Esophagus muscularis mucosa (tissue), 4 donors: ENCODE results near the gene C20orf141. TPM values are rescaled to one million over a fixed set of nuclear protein-coding genes. Genes with fewer than 3 reads are reported as not detected.

ENCODE experiments used
- DNase-seq: peaks from one replicate; pipeline ENCODE4 v3.0.0-alpha.2; 2017; ENCODE audit errors: extremely low spot score
- H3K27ac ChIP-seq, 4 donors: fragments of 200-600 bp; sonication (generic); replicated peaks in 1 of 4; 1 replicate in 3 of 4; 2 replicates in 1 of 4; pipeline ENCODE4 v1.5.1; 2016 to 2019; ENCODE audit warnings: mild to moderate bottlenecking in 1 of 4
- H3K27me3 ChIP-seq, 4 donors: fragments of 200-600 bp; sonication (generic); one replicate each; pipeline versions ENCODE4 v1.5.1 to v1.6.0; 2016 to 2019
- H3K36me3 ChIP-seq, 4 donors: fragments of 200-600 bp; sonication (generic); one replicate each; pipeline ENCODE4 v1.5.1; 2016 to 2019
- H3K4me1 ChIP-seq, 4 donors: fragments of 200-600 bp; sonication (generic); one replicate each; pipeline ENCODE4 v1.5.1; 2016 to 2019
- H3K4me3 ChIP-seq, 4 donors: fragments of 200-600 bp; sonication (generic); 1 replicate in 2 of 4; 2 replicates in 2 of 4; pipeline ENCODE4 v1.5.1; 2016 to 2019; ENCODE audit warnings: mild to moderate bottlenecking in 4 of 4, moderate library complexity in 1 of 4
- H3K9me3 ChIP-seq, 4 donors: fragments of 200-600 bp; sonication (generic); 1 replicate in 3 of 4; 2 replicates in 1 of 4; pipeline ENCODE4 v1.5.1; 2016 to 2019
- EP300 ChIP-seq: sonication (generic); formaldehyde crosslinking; IDR thresholded peaks from one replicate; pipeline ENCODE4 v1.6.1; 2017; ENCODE audit warnings: antibody characterized with exemption
- POLR2A ChIP-seq: fragments of 450-650 bp; IDR thresholded peaks from one replicate; pipeline ENCODE4 v1.6.1; 2017; ENCODE audit warnings: antibody characterized with exemption, moderate library complexity, mild to moderate bottlenecking, low read depth
- POLR2AphosphoS5 ChIP-seq, 2 donors: sonication (generic); formaldehyde crosslinking; IDR thresholded peaks; one replicate each; pipeline ENCODE4 v1.6.1; 2017; ENCODE audit warnings: antibody characterized with exemption in 2 of 2
- WGBS: methylation state at CpG from one replicate; pipeline ENCODE4 v1.1.5; 2018; 5-methylcytosine and 5-hydroxymethylcytosine counted together
- intact Hi-C: fragments of 100-400 bp; cut with DNase I; formaldehyde crosslinking; loops from one replicate; pipeline ENCODE4 v1.15.1; 2023
- total RNA-seq, 4 donors: library from RNA; depleted of rRNA; stranded (reverse); fragments of >200 nt; gene quantifications; one replicate each; pipeline versions ENCODE4 v1.1.0 to v1.2.1, GENCODE V29; 2016
- TF ChIP-seq, protein P1 (sequence below), 3 experiments: fragments of 200-600 bp in 2 of 3; fragments of 450-650 bp in 1 of 3; sonication (generic) in 2 of 3; IDR thresholded peaks; one replicate each; pipeline ENCODE4 v1.5.1; 2017 to 2019; ENCODE audit warnings: antibody characterized with exemption in 3 of 3, mild to moderate bottlenecking in 2 of 3, moderate library complexity in 1 of 3

The C20orf141 gene
- total RNA-seq, 4 donors from 2014 or later = not detected

DNA sequence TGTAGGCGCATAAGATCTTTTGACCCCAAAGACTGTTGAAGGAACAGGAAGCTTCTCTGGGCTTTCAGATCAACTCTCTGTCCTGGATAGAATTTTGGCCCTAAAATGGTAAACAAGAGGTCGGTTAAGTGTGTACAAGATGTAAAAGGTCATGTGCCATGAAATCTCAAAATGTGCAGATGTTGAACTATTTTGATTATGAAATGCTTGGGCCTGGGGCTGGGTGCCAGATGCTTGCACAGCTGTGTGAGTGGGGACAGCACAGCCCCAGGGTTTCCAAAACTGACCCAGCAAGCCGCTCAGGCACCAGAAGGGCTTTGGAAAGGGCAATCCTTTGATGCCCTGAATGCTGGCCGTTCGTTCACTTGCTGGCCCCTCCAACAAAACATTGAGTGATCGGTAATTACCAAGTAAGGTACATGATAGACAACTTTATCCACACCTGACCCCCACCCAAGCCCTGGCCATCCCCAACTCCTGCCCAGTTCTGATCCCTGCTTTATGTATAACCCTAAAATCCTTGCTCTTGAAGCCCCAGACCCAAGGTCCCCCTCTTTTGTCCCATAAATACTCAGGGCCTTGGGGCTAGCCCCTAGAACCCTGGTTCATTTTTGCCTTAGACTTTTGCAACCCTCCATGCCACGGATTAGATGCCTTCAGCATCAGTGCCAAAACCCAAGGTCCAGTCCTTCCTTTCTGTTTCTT lies 3.3 kb downstream of the C20orf141 start:
- peaks cover 0 to 18% (median 13%) of the 10 kb centered on the region in 4 donors for H3K4me1 ChIP-seq
- no peaks in the 10 kb centered on the region for H3K36me3 ChIP-seq
- TF ChIP-seq EP300 (no peak), POLR2AphosphoS5 (IDR thresholded peaks at IDR 0.05) (no peak), POLR2A (no peak)
- TF ChIP-seq, protein P1, sequence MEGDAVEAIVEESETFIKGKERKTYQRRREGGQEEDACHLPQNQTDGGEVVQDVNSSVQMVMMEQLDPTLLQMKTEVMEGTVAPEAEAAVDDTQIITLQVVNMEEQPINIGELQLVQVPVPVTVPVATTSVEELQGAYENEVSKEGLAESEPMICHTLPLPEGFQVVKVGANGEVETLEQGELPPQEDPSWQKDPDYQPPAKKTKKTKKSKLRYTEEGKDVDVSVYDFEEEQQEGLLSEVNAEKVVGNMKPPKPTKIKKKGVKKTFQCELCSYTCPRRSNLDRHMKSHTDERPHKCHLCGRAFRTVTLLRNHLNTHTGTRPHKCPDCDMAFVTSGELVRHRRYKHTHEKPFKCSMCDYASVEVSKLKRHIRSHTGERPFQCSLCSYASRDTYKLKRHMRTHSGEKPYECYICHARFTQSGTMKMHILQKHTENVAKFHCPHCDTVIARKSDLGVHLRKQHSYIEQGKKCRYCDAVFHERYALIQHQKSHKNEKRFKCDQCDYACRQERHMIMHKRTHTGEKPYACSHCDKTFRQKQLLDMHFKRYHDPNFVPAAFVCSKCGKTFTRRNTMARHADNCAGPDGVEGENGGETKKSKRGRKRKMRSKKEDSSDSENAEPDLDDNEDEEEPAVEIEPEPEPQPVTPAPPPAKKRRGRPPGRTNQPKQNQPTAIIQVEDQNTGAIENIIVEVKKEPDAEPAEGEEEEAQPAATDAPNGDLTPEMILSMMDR (IDR thresholded peaks at IDR 0.05) = no peak
- DNase-seq = no peak
- H3K27ac ChIP-seq = no peak overlapping the region
- H3K27me3 ChIP-seq = peaks cover 0 to 61% (median 17%) of the 10 kb centered on the region in 4 donors
- intact Hi-C loops = no loop called here
- H3K4me3 ChIP-seq = no peak overlapping the region
- 72% methylated on average over 6 of the region's 7 CpGs for WGBS
- H3K9me3 ChIP-seq = no peaks in the 10 kb centered on the region

GRCh38 chr20:2820084-2820895 lies 5.5 kb downstream of the C20orf141 start:
- H3K9me3 ChIP-seq = no peaks in the 10 kb centered on the region
- intact Hi-C loops = no loop called here
- no peaks in the 10 kb centered on the region for H3K36me3 ChIP-seq
- no peak for TF ChIP-seq POLR2A
- no peak for TF ChIP-seq POLR2AphosphoS5 (IDR thresholded peaks at IDR 0.05)
- no peak for TF ChIP-seq EP300
- TF ChIP-seq, protein P1 (IDR thresholded peaks at IDR 0.05) = no peak
- no peak overlapping the region for H3K27ac ChIP-seq
- WGBS = 38% methylated on average over 32 of the region's 32 CpGs
- H3K4me1 ChIP-seq = peaks cover 0 to 14% (median 13%) of the 10 kb centered on the region in 4 donors
- peaks cover 0 to 61% (median 16%) of the 10 kb centered on the region in 4 donors for H3K27me3 ChIP-seq
- H3K4me3 ChIP-seq = no peak overlapping the region
- no peak for DNase-seq

GRCh38 chr20:2820896-2821869 lies 6.4 kb downstream of the C20orf141 start:
- no peaks in the 10 kb centered on the region for H3K36me3 ChIP-seq
- intact Hi-C loops = no loop called here
- no peak overlapping the region for H3K27ac ChIP-seq
- no peak for DNase-seq
- peaks cover 0 to 67% (median 17%) of the 10 kb centered on the region in 4 donors for H3K27me3 ChIP-seq
- 29% methylated on average over 32 of the region's 68 CpGs for WGBS
- no peak overlapping the region for H3K4me3 ChIP-seq
- peaks cover 0 to 14% (median 13%) of the 10 kb centered on the region in 4 donors for H3K4me1 ChIP-seq
- no peaks in the 10 kb centered on the region for H3K9me3 ChIP-seq
- no peak for TF ChIP-seq EP300
- TF ChIP-seq POLR2A = no peak
- TF ChIP-seq POLR2AphosphoS5 (IDR thresholded peaks at IDR 0.05) = no peak
- TF ChIP-seq, protein P1 (IDR thresholded peaks at IDR 0.05) = no peak

DNA sequence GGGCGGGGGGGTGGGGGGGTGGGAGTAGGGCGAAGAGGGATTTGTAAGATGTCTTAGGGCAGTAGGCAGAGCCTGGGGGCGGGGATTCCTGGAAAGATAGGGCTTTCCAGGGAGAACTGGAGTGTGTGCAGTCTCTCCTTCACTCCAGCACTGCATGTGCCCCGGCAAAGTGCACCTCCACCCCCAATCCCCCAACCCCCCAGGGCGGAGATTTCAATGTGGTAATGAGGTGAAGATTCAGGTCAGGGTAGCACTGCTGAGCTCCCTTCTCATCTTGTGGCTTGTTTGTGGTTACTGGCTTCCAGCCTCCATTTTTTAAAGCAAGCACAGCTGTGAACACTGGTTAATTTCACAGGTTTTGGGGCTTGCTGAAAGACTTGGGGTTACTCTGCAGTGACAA lies 7.3 kb downstream of the C20orf141 start:
- intact Hi-C loops = no loop called here
- no peak for DNase-seq
- 40% methylated on average over 5 of the region's 5 CpGs for WGBS
- Histone ChIP-seq H3K4me1 (peaks cover 0 to 14% (median 13%) of the 10 kb centered on the region in 4 donors), H3K27ac (no peak overlapping the region), H3K27me3 (peaks cover 0 to 67% (median 20%) of the 10 kb centered on the region in 4 donors), H3K4me3 (no peak overlapping the region), H3K9me3 (no peaks in the 10 kb centered on the region), H3K36me3 (no peaks in the 10 kb centered on the region)
- TF ChIP-seq POLR2AphosphoS5 (IDR thresholded peaks at IDR 0.05) = no peak
- TF ChIP-seq, protein P1 (IDR thresholded peaks at IDR 0.05) = no peak
- no peak for TF ChIP-seq POLR2A
- TF ChIP-seq EP300 = no peak
